GM23248 (cell line): ENCODE results near the gene TMEM229B. TPM values are rescaled to one million over a fixed set of nuclear protein-coding genes. Genes with fewer than 3 reads are reported as not detected.

Experiments
- DNase-seq: peaks from one replicate; pipeline ENCODE4 v3.0.0-alpha.2; 2015
- H2AFZ ChIP-seq: fragments of 200-600 bp; sonication (generic); 2 replicates; pipeline ENCODE4 v1.6.1; 2016; ENCODE audit warnings: antibody characterized with exemption
- H3F3A ChIP-seq: fragments of 200-600 bp; sonication (generic); 2 replicates; pipeline ENCODE4 v1.6.1; 2016; ENCODE audit warnings: mild to moderate bottlenecking, antibody characterized with exemption, mixed run types; ENCODE audit not compliant: insufficient read depth
- H3K27ac ChIP-seq: fragments of 200-600 bp; sonication (generic); 2 replicates; pipeline ENCODE4 v1.5.1; 2016; ENCODE audit warnings: mild to moderate bottlenecking
- H3K27me3 ChIP-seq: fragments of 200-600 bp; sonication (generic); replicated peaks from 2 replicates; pipeline ENCODE4 v1.6.1; 2016; ENCODE audit warnings: mild to moderate bottlenecking; ENCODE audit not compliant: insufficient read depth
- H3K36me3 ChIP-seq: fragments of 200-600 bp; sonication (generic); 2 replicates; pipeline ENCODE4 v1.6.1; 2016; ENCODE audit warnings: low read depth, mild to moderate bottlenecking
- H3K4me1 ChIP-seq: fragments of 200-600 bp; sonication (generic); 2 replicates; pipeline ENCODE4 v1.6.1; 2016; ENCODE audit warnings: mild to moderate bottlenecking; ENCODE audit not compliant: insufficient read depth
- H3K4me2 ChIP-seq: fragments of 200-600 bp; sonication (generic); one replicate; pipeline ENCODE4 v1.6.1; 2016; ENCODE audit warnings: mild to moderate bottlenecking; ENCODE audit not compliant: unreplicated experiment
- H3K4me3 ChIP-seq: fragments of 200-600 bp; sonication (generic); 2 replicates; pipeline ENCODE4 v1.5.1; 2016; ENCODE audit warnings: mild to moderate bottlenecking
- H3K79me2 ChIP-seq: fragments of 200-600 bp; sonication (generic); 2 replicates; pipeline ENCODE4 v1.6.1; 2016; ENCODE audit warnings: mild to moderate bottlenecking; ENCODE audit not compliant: insufficient read depth
- H3K9ac ChIP-seq: fragments of 200-600 bp; sonication (generic); 2 replicates; pipeline ENCODE4 v1.6.1; 2016; ENCODE audit warnings: mild to moderate bottlenecking
- H3K9me2 ChIP-seq: fragments of 200-600 bp; sonication (generic); 2 replicates; pipeline ENCODE4 v1.6.1; 2016; ENCODE audit warnings: mixed run types, mild to moderate bottlenecking, moderate library complexity; ENCODE audit not compliant: insufficient read depth
- H3K9me3 ChIP-seq: fragments of 200-600 bp; sonication (generic); one replicate; pipeline ENCODE4 v1.6.1; 2017; ENCODE audit warnings: low read depth
- H4K20me1 ChIP-seq: fragments of 200-600 bp; sonication (generic); 2 replicates; pipeline ENCODE4 v1.6.0; 2016; ENCODE audit not compliant: insufficient read depth
- EZH2 ChIP-seq: fragments of 200-600 bp; sonication (generic); IDR thresholded peaks from 2 replicates; pipeline ENCODE4 v1.6.1; 2018; ENCODE audit warnings: antibody characterized with exemption, mild to moderate bottlenecking; ENCODE audit not compliant: insufficient read depth, poor library complexity, severe bottlenecking
- EZH2phosphoT487 ChIP-seq: fragments of 200-600 bp; sonication (generic); IDR thresholded peaks from 2 replicates; pipeline ENCODE4 v1.6.1; 2018; ENCODE audit warnings: antibody characterized with exemption, moderate library complexity, mild to moderate bottlenecking, low read depth; ENCODE audit not compliant: insufficient read depth
- WGBS, 2 experiments: methylation state at CpG; one replicate each; pipeline ENCODE4 v1.1.6; 2015 to 2017; ENCODE audit warnings: low lambda C conversion rate in 2 of 2, low coverage in 1 of 2; ENCODE audit errors: missing lambda C conversion rate in 2 of 2; 5-methylcytosine and 5-hydroxymethylcytosine counted together
- in situ Hi-C: fragments of 300-500 bp; cut with MboI; formaldehyde crosslinking; loops from 2 replicates; pipeline ENCODE4 v1.15.0; 2020
- polyA plus RNA-seq: library from polyadenylated mRNA; unstranded; fragments of >200 nt; fragmentation: Nextera tagmentation; extraction: Ambion mirVana; gene quantifications from 2 replicates; pipeline ENCODE4 v1.2.1, GENCODE V29; 2016
- total RNA-seq: library from RNA; depleted of rRNA; stranded (reverse); fragments of >200 nt; shearing (Covaris generic); gene quantifications from 2 replicates; pipeline ENCODE4 v1.2.3, GENCODE V29; 2014

TMEM229B gene
- total and polyA plus RNA-seq, 2 experiments from 2014 or later = 0.43 to 0.65 TPM

DNA sequence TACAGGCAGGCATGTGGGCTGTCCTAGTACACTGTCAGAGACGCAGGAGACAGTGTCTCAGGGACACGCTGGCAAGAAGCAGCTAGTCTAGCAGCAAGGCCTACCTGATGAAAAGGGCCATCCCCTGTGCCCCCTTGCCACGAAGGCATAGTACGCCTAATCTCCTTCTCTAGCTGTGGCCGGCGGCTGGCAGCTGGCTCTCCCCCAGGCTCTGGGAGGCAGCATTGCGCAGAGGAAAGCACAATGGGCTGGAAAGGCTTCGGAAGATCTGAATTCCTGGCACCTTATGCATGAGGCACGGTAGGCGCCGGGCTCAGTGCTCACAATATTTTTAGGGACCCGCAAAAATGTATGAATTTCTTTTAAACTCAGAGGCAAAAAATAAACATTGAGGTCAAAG, 28.6 kb upstream of the TMEM229B start:
- WGBS, 2 experiments = 2 to 6% methylated on average over 11 to 12 of the region's 12 CpGs
- no peak for TF ChIP-seq EZH2phosphoT487
- TF ChIP-seq EZH2 = no peak

DNA sequence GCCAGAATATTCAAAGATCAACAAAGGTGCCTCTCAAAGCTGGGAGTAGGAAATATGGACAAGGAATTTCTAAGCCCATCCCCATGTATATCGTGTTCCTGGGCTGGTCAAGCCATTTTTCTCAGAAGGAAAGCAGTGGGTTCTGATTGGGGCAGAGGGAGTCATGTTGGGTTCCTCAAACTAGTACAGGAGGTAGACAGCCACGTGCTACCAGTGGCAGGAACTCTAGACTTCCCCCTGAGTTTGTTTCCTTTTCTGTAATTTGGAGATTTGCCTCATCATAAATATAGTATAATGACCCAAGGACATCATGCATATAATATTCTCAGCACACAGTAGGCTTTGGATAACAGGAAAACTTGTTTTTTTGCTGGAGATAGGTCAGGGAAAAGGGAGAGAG, 28.2 kb upstream of the TMEM229B start:
- Histone ChIP-seq H3K9me2 (no peaks in the 10 kb centered on the region), H3K9ac (no peak overlapping the region), H4K20me1 (no peaks in the 10 kb centered on the region), H3K9me3 (no peaks in the 10 kb centered on the region), H3K4me3 (no peak overlapping the region), H3K79me2 (no peaks in the 10 kb centered on the region), H3F3A (no peaks in the 10 kb centered on the region), H3K27me3 (peaks cover 55% of the 10 kb centered on the region), H3K27ac (no peak overlapping the region), H3K4me1 (no peaks in the 10 kb centered on the region), H2AFZ (no peak overlapping the region), H3K36me3 (no peaks in the 10 kb centered on the region), H3K4me2 (no peak overlapping the region)
- in situ Hi-C loops = no loop called here
- TF ChIP-seq EZH2 (no peak), EZH2phosphoT487 (no peak)
- DNase-seq = no peak
- 39 to 46% methylated on average over 2 of the region's 2 CpGs for WGBS, 2 experiments

More for the DNA sequence above, 28.6 kb upstream of the TMEM229B start:
- no peaks in the 10 kb centered on the region for H3F3A ChIP-seq
- no peaks in the 10 kb centered on the region for H4K20me1 ChIP-seq
- no peak overlapping the region for H3K4me2 ChIP-seq
- H2AFZ ChIP-seq = no peak overlapping the region
- H3K27ac ChIP-seq = no peak overlapping the region
- H3K36me3 ChIP-seq = no peaks in the 10 kb centered on the region
- H3K79me2 ChIP-seq = no peaks in the 10 kb centered on the region
- in situ Hi-C loops = no loop called here
- H3K9ac ChIP-seq = no peak overlapping the region
- peaks cover 59% of the 10 kb centered on the region for H3K27me3 ChIP-seq
- DNase-seq = peak; percentile 67
- H3K9me3 ChIP-seq = no peaks in the 10 kb centered on the region
- no peaks in the 10 kb centered on the region for H3K4me1 ChIP-seq
- no peak overlapping the region for H3K4me3 ChIP-seq
- no peaks in the 10 kb centered on the region for H3K9me2 ChIP-seq

DNA sequence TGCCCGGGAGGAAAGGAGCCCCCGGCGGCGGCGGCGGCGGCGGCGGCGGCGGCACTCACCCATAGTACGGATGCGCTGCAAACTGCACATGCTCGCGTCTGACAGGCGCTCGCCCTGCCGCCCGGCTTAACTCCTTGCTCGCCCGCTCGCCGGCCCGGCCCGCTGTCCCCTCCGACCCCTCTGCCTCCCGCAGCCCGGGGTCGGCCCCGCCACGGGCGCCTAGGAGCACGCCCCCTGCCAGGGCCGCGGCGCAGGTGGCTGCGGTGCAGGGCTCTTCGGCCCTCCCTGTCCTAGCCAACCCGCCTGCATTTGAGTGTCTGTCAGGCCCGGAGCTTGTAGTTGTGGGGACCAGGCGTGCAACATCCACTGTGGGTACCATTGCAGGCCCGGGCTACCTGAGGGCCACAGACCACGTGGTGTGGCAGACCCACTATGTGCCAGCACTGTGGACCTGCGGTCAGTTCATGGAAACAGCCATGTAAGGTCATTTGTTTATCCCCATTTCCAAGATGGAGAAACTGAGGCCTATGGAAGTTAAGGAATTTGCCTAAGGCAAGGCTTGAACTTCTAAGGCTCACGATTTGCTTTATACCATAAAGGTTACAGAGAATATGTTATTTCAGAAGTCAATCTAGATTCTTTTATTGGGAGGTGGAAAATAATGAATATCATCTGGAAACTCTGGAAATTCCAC, 27.0 kb upstream of the TMEM229B start:
- H3K27ac ChIP-seq = no peak overlapping the region
- H3K9me3 ChIP-seq = no peaks in the 10 kb centered on the region
- no peaks in the 10 kb centered on the region for H4K20me1 ChIP-seq
- H3F3A ChIP-seq = peaks cover 10% of the 10 kb centered on the region
- peak overlapping the region; percentile 54; the same call in 1 of the 2 replicates for H3K9ac ChIP-seq
- in situ Hi-C loops = no loop called here
- H3K79me2 ChIP-seq = no peaks in the 10 kb centered on the region
- peaks cover 44% of the 10 kb centered on the region for H3K27me3 ChIP-seq
- H2AFZ ChIP-seq = peak overlapping the region; percentile 92
- H3K9me2 ChIP-seq = no peaks in the 10 kb centered on the region
- 8 to 13% methylated on average over 16 to 28 of the region's 45 CpGs for whole genome bisulfite sequencing, 2 experiments
- H3K4me2 ChIP-seq = peak overlapping the region; percentile 81
- DNase-seq = peak; percentile 53
- peak overlapping the region; percentile 94 for H3K4me3 ChIP-seq
- H3K36me3 ChIP-seq = no peaks in the 10 kb centered on the region
- H3K4me1 ChIP-seq = 0 out of 2 replicates have a peak, but pooled peaks cover 4% of the 10 kb centered on the region
- TF ChIP-seq EZH2phosphoT487 (no peak), EZH2 (no peak)

DNA sequence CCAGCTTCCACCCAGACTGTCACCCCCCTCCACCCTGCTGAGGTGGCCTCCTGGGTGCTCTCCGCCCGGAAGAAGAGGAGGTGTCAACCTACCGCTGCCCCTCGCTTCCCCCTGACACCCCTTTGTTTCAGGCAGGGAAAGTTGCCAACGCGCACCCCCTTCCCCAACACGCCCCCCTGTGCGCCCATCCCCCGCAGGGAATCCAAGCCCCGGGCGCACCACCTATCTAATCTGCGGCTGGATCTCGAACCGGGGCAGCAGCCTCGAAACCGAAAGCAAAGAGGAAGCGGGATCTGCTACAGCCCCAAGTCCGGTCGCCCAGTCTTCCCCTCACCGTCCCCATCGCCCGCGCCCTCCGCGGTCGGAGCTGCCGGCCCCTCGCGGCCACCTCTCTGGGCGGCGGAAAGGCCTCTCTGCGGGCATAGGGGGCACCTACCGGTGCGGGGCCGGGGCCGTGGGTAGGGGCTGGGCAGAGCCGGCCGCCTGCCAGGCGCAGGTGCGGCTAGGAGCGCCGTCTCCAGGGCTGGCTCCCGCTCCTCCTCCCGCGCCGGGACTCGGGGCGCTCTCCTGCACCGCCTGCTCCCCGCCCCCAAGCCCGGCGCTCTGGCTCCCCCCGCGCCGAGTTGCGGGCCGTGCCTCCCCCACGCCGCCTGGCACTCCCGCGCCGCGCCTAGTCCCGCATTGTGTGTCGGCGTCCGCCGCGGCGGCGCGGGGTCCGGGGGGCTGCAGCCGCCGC, 26.3 kb upstream of the TMEM229B start:
- peak; percentile 76 for DNase-seq
- TF ChIP-seq EZH2phosphoT487 (no peak), EZH2 (no peak)
- Histone ChIP-seq H3K4me3 (peak overlapping the region; percentile 94), H3K9ac (peak overlapping the region; percentile 54), H2AFZ (peak overlapping the region; percentile 92), H3K9me3 (no peaks in the 10 kb centered on the region), H4K20me1 (no peaks in the 10 kb centered on the region), H3K27ac (no peak overlapping the region), H3K4me1 (0 out of 2 replicates have a peak, but pooled peaks cover 4% of the 10 kb centered on the region), H3F3A (peaks cover 13% of the 10 kb centered on the region), H3K36me3 (no peaks in the 10 kb centered on the region), H3K9me2 (no peaks in the 10 kb centered on the region), H3K27me3 (peaks cover 36% of the 10 kb centered on the region), H3K79me2 (no peaks in the 10 kb centered on the region), H3K4me2 (peak overlapping the region; percentile 81)
- in situ Hi-C loops = no loop called here
- WGBS, 2 experiments = 1% methylated on average over 35 to 70 of the region's 75 CpGs
